Midbrain (tissue), 1 donor: ENCODE results near the gene SLC35A5.
"Not testable (repeated sequence)": the region's sequence is repeated elsewhere in the genome, so short reads cannot be mapped to it uniquely, and the experiment has no call there.

Source experiments
- DNase-seq: peaks from one replicate; lab custom pipeline; 2025; lab: John Stamatoyannopoulos, UW

SLC35A5 gene, protein sequence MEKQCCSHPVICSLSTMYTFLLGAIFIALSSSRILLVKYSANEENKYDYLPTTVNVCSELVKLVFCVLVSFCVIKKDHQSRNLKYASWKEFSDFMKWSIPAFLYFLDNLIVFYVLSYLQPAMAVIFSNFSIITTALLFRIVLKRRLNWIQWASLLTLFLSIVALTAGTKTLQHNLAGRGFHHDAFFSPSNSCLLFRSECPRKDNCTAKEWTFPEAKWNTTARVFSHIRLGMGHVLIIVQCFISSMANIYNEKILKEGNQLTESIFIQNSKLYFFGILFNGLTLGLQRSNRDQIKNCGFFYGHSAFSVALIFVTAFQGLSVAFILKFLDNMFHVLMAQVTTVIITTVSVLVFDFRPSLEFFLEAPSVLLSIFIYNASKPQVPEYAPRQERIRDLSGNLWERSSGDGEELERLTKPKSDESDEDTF

GRCh38 chr3:112561734-112562529, at the start of gene SLC35A5, which contains the start of gene ATG3:
SLC35A5 (plus strand) TSS chr3:112562045; CDS start chr3:112563404, 1,359 bp downstream.
ATG3 (minus strand) TSS chr3:112561962; CDS start chr3:112561528, 434 bp downstream.
- peak; percentile 99 for DNase-seq

DNA sequence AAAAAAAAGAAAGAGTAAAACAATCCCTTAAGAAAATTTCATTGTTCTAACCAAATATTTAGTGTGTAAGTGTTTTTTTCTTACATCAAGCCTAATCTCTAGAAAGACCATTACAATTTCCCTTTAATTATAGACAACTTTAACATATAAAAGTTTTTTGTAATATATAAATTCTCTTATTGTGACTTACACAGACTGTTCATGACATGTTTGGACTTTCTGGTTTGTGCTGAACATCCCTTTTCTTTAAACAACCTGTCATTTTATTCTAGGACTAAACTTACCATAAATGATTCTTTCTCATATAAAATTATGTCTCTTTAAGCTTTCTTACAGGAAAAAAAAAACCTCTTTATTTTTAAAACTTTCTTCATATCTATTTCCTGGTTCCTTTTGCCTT, 49.5 kb upstream of the SLC35A5 start:
- DNase-seq = no peak

DNA sequence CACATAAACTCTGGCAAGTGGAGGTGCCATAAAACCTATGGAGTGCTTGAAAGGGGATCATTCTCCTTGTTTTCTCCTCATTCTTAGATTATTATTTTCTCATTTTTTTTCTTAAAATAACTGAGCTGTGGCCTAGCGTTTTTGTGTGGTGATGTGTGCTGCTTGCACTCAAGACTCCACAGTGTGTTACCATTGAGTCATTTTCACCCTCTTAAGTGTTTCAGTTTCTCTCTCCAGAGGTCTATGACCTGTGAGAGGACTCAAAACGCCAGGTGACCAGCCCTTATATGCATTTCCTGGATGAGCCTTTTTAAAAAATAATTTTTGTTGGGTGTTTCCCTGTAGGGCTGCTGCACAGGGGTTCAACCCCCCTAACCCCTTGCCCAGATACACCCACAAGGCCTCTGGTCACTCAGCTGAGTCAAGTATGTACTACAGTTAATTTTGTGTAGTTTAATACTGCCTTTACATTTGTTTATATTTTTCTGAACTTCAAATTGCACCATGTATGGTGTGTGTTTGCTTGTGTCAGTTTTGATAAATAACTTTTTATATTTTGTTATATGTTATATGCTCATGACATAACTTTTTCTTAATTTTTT, 47.2 kb upstream of the SLC35A5 start:
- DNase-seq = no peak

DNA sequence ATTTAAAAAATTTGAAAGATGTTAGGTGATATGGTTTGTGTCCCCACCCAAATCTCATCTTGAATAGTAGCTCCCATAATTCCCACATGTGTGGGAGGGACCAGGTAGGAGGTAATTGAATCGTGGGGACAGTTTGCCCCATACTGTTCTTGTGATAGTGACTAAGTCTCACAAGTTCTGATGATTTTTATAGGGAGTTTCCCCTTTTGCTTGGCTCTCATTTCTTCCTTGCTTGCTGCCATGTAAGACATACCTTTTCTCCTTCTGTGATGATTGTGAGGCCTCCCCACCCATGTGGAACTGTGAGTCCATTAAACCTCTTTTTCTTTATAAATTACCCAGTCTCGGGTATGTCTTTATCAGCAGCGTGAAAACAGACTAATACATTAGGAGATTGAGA, 42.9 kb upstream of the SLC35A5 start:
- not testable (repeated sequence) for DNase-seq

DNA sequence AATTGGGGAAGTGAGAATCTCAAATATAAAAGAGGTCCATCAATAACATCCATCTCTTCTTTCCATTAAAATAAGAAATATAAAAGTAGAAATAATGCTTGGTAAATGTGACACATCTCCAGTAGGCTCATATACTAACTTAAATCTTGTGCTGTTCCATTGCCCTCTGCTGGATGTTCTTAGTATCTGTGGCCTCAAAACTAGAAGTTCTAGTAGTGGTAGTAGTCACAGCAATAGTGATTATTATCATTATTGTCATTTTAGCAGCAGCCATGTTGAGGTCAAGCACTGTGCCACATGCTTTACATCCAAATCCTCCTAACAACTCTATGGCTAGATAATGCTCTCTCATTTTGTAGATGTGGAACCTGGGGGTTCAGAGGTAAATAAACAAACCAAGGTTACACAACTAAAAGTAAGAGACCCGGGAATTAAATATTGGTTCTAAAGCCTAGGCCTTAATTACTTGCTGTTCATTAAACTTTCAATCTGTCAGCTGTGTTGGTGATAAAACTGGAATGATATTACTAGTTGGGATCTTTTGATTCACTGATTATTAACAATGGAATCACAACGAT, 42.3 kb upstream of the SLC35A5 start:
- peak; percentile 59 for DNase-seq

DNA sequence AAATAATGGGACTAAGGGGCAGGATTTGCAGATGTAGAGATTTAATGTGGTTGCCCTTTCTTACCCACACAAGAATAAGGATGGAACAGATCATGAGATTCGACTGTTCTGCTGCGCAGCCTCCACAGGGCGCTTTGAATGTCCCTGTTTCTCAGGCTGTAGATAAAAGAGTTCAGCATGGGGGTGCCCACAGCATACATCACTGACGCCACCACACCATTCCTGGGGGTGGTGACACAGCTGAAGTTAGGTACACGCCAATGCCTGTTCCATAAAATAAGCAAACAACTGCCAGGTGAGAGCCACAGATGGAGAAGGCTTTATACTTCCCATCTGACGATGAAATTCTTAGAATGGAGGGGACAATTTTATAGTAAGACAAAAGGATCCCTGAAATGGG, 37.7 kb upstream of the SLC35A5 start:
- not testable (repeated sequence) for DNase-seq

- no peak for DNase-seq
Observed at GRCh38 chr3:112530573-112530972, 31.3 kb upstream of the SLC35A5 start.

- peak; percentile 44 for DNase-seq
Observed at GRCh38 chr3:112531358-112531781, 30.5 kb upstream of the SLC35A5 start.

DNA sequence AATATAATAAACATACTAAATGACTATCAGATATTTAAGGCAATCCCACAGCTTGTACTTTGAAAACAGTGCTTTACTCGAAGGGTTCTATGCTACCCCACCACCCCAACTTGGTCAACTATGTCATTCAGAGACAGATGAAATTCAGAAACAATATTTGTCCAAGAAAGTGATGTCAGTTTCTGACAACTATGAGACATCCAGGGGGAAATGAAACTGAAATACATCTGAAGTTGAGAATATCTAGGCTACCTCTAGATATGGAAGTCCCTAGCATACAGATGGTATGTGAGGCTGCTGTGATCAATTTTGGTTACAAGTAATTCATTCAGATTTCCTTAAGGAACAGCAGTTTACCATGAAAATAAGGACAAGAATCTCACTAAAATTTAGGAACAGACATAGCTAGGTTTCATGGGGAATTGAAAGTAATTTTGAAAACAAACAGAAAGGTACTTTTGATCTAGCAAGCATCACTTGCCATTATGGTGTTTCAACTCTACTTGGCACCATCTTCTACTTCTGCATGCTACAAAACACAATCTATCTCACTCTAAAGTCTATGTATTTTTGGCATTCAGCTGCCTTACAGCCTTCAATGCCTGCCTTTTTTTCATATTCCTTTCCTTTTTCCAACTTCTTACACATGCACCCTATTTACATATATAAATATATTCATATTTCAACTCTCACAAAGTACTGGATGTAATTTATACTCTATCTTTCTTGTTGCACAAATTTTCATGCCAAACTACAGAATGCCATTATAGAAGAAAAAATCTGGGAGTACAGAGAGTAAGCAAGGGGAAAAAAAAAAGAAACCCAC, 21.8 kb upstream of the SLC35A5 start:
- no peak for DNase-seq

DNA sequence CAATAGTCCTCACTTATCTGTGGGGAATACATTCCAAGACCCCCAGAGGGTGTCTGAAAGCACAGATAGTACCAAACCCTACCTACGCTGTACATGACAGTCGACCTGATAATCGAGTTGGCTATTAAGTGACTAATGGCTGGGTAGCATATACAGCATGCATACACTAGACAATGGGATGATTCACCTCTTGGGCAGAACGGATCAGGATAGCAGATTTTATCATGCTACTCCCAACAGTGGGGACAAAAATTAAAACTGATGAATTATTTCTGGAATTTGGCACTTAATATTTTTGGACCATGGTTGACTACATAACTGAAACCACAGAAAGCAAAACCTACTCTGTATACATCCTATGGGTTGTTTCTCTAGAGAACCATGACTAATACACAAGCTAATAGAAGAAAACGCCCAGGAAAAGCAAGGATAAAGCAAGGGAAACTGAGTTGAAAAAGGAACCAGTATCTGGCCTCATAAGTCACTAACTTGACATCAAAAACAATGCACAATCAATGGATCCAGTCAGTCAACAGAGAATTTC, 15.6 kb upstream of the SLC35A5 start:
- DNase-seq = no peak

DNA sequence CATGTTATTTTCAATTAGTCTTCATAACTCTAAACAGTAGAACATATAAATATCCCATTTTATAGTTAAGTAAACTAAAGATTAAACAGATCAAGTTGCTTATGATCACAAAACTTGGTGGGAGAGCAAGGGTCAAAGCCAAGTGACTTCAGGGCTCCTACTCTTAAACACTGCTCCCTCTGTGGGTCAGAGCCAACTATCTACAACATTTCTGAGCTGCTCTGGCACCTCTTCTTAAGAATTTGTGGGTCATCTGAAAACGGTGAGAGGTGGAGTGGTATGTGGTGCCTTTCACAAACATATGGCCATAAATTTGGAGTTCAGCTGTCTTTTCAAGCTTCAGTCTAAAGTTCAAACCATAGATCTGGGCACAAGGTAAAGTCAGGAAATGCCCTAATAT, 11.0 kb upstream of the SLC35A5 start:
- no peak for DNase-seq

DNA sequence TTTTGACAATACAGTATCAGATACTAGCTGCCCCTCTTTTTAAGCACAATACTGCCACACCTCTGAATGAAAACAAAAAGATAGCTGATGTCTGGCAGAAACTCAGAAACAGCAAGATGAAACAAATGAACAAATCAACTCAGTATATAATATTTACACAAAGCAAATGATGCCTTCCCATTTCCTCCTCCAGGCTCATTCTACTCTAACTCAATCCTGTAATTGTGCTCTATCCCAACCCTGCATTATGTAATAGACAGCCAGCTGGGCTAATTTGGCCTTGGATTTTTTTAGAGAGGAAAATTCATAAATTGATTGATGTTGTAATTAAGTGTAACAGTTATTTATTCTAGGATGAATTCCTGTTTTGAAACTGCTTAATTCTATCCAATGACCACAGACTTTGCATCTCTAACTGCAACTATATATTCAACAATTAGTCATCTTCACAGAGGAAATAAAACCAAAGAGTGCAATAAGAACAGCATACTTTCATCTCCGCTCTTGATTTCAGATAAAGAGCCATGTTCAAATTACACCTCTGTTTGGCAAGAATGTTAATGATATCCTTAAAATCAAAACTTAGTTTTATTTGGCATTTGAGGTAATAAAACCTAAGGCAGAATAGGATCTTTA, 6.2 kb upstream of the SLC35A5 start:
- peak; percentile 7 for DNase-seq

GRCh38 chr3:112557976-112558375, 3.9 kb upstream of the SLC35A5 start:
- no peak for DNase-seq

GRCh38 chr3:112560307-112560706, 1.5 kb upstream of the SLC35A5 start:
- no peak for DNase-seq

GRCh38 chr3:112560721-112561483, 943 bp upstream of the SLC35A5 start:
- peak; percentile 78 for DNase-seq

DNA sequence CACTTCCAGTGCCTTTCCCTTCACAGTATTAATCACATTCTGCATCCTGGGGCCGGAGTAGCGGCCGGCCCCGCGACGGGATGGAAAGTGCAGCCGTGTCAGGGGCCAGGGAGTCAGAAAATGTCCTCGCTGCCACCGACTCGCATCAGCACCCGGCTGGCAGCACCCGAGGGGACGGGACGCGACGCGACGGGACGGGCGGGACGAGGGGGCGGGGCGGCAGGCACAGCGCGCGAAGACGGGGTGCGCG, 436 bp upstream of the SLC35A5 start:
- DNase-seq = peak; percentile 82

- not testable (repeated sequence) for DNase-seq
Observed at GRCh38 chr3:112564247-112564939, 2.5 kb downstream of the SLC35A5 start.

GRCh38 chr3:112564940-112565305, 3.1 kb downstream of the SLC35A5 start:
- DNase-seq = no peak

DNA sequence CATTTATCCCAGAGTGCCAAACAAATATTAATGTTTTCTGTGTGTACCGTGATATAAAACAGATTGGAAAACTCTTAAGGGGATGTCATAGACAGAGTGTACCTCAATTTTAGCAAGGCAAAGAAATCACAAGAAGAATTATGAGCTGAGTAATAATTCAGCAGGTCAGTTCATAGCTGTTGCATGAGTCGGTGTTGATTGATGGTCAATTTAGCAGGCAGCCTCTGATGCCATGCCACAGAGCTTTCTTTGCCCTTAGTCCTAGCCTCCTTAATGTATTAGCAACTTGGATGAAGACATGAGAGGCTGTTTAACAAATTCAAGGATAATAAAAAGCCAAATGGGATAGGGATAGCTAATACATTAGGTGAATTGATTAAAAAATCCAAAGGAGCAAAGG, 6.8 kb downstream of the SLC35A5 start:
- no peak for DNase-seq
